HEK293 (cell line): ENCODE results near the gene ANO6.

Experiments used
- CTCF ChIP-seq: fragments of 450-650 bp; formaldehyde crosslinking; IDR thresholded peaks from 2 replicates; pipeline ENCODE4 v1.5.1; 2016; ENCODE audit warnings: missing biosample characterization, missing genetic modification characterization
- SETDB1 ChIP-seq: IDR thresholded peaks from one replicate; pipeline ENCODE4 v1.6.1; 2017; ENCODE audit warnings: mild to moderate bottlenecking, low read length, moderate library complexity, mixed read lengths; ENCODE audit not compliant: insufficient read length
- ZNF16 ChIP-seq: fragments of 450-650 bp; formaldehyde crosslinking; IDR thresholded peaks from 2 replicates; pipeline ENCODE4 v1.5.1; 2016; ENCODE audit warnings: low read depth, missing biosample characterization, missing genetic modification characterization
- ZNF37A ChIP-seq: fragments of 450-650 bp; IDR thresholded peaks from 2 replicates; pipeline ENCODE4 v1.5.1; 2018; ENCODE audit warnings: missing biosample characterization, missing genetic modification characterization
- ZNF398 ChIP-seq: fragments of 450-650 bp; formaldehyde crosslinking; IDR thresholded peaks from 2 replicates; pipeline ENCODE4 v1.5.1; 2017; ENCODE audit warnings: missing biosample characterization, missing genetic modification characterization
- ZNF449 ChIP-seq: fragments of 450-650 bp; formaldehyde crosslinking; IDR thresholded peaks from 2 replicates; pipeline ENCODE4 v1.5.1; 2017; ENCODE audit warnings: missing biosample characterization, mild to moderate bottlenecking, missing genetic modification characterization, moderate library complexity
- ZNF530 ChIP-seq: fragments of 450-650 bp; formaldehyde crosslinking; IDR thresholded peaks from 2 replicates; pipeline ENCODE4 v1.5.1; 2016; ENCODE audit warnings: low read depth, missing biosample characterization, missing genetic modification characterization

DNA sequence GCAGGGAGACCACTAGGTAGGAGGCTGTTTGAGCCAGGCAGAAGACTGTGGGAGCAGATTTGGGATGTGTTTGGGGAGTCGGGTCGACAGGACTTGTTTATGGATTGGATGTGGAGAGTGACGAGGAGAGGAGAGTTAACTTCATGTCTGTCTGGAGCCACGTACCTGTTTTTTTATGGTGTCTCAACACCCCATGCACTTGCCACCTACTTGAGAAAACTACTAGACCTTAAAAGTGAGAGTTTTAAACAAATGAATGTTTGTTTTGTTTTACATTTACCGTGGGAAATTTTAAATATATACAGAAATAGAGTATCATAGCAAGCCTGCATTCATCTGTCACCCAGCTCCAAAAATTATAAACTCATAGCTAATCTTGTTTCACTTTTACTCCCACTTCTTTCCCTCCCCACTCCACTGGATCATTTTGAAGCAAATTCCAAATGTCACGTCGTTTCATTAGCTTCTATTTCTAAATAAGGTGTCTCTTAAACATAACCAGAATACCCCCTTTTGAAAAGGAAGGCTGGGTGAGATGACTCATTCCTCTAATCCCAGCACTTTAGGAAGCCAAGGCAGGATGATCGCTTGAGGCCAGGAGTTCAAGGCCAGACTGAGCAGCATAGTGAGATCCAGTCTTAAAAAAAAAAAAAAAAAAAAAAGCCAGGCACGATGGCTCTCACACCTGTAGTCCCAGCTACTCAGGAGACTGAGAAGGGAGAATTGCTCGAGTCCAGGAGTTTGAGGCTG is 136.2 kb downstream of the ANO6 start:
- TF ChIP-seq SETDB1 (no peak), ZNF530 (tag by site-specific recombination) (no peak), ZNF37A (no peak), ZNF16 (tag by site-specific recombination) (no peak), CTCF (tag by site-specific recombination) (no peak), ZNF398 (tag by site-specific recombination) (no peak), ZNF449 (tag by site-specific recombination) (no peak)
